Panc1 (cell line): ENCODE data around the gene HTRA3. TPM values are rescaled to one million over a fixed set of nuclear protein-coding genes. Genes with fewer than 3 reads are reported as not detected.

Experiments used
- ATAC-seq: fragments of 200-7000 bp; cut with Tn5 transposase; 2 replicates; pipeline ENCODE4 v1.9.1; 2020; ENCODE audit warnings: mild to moderate bottlenecking, moderate library complexity
- BruUV-seq: library from RNA; stranded (reverse); fragments of 400-500 nt; replicated peaks from 2 replicates; lab custom pipeline; 2021; lab: Mats Ljungman, UMichigan
- CTCF ChIA-PET: fragments of 300-600 bp; sonication (Branson Sonifier 250); formaldehyde crosslinking; loops from one replicate; lab custom pipeline; 2022; ENCODE audit warnings: antibody characterized with exemption; lab: Charles Lee
- POLR2A ChIA-PET: fragments of 300-600 bp; sonication (Branson Sonifier 250); formaldehyde crosslinking; loops from one replicate; lab custom pipeline; 2022; ENCODE audit warnings: antibody characterized with exemption; lab: Charles Lee
- DNase-seq: peaks from one replicate; pipeline ENCODE4 v3.0.0-alpha.2; 2010; ENCODE audit warnings: low read depth, low spot score
- H3K27ac ChIP-seq: 2 replicates; pipeline ENCODE4 v1.5.1; 2011; ENCODE audit warnings: mild to moderate bottlenecking, low read length, inconsistent platforms
- H3K27me3 ChIP-seq: fragments of 200-500 bp; sonication (Bioruptor generic); 2 replicates; pipeline ENCODE4 v1.6.0; 2014; ENCODE audit warnings: low read length, inconsistent platforms; ENCODE audit not compliant: control insufficient read depth, insufficient read depth
- H3K36me3 ChIP-seq: fragments of 200-500 bp; sonication (Bioruptor generic); 2 replicates; pipeline ENCODE4 v1.5.1; 2014; ENCODE audit warnings: inconsistent platforms, mild to moderate bottlenecking, low read length, moderate library complexity; ENCODE audit not compliant: control insufficient read depth, insufficient read depth
- H3K4me1 ChIP-seq: 2 replicates; pipeline ENCODE4 v1.5.1; 2011; ENCODE audit warnings: inconsistent platforms, mild to moderate bottlenecking, low read length, moderate library complexity; ENCODE audit not compliant: control insufficient read depth, insufficient read depth
- H3K4me3 ChIP-seq, 2 experiments: 2 replicates each; pipeline ENCODE4 v1.5.1; 2011 to 2012; ENCODE audit warnings: low read depth in 2 of 2, low read length in 2 of 2, mild to moderate bottlenecking in 2 of 2, inconsistent platforms in 1 of 2, moderate library complexity in 1 of 2
- H3K9me3 ChIP-seq: fragments of 200-500 bp; sonication (Bioruptor generic); 2 replicates; pipeline ENCODE4 v1.5.1; 2014; ENCODE audit warnings: low read depth, mild to moderate bottlenecking, inconsistent platforms, low read length, moderate library complexity; ENCODE audit not compliant: control insufficient read depth, insufficient read depth
- POLR2AphosphoS5 ChIP-seq: IDR thresholded peaks from 2 replicates; pipeline ENCODE4 v1.6.1; 2012; ENCODE audit warnings: mild to moderate bottlenecking, low read depth, low read length, moderate library complexity
- SIN3A ChIP-seq: IDR thresholded peaks from 2 replicates; pipeline ENCODE4 v1.6.1; 2012; ENCODE audit warnings: low read depth, mild to moderate bottlenecking, low read length, moderate library complexity, borderline replicate concordance; ENCODE audit not compliant: insufficient read depth
- TCF7L2 ChIP-seq: IDR thresholded peaks from 2 replicates; pipeline ENCODE4 v1.6.1; 2011; ENCODE audit warnings: mild to moderate bottlenecking, low read depth, low read length, inconsistent platforms
- in situ Hi-C: cut with HindIII; loops from 2 replicates; pipeline ENCODE4 v1.10.0; 2016; ENCODE audit warnings: low sequenced_read_pairs, low pct_unique_long_range_greater_than_20kb
- intact Hi-C: fragments of 100-400 bp; cut with micrococcal nuclease; formaldehyde crosslinking; loops from one replicate; pipeline ENCODE4 v1.10.0; 2022; ENCODE audit not compliant: unreplicated experiment
- total RNA-seq: library from RNA; stranded (reverse); gene quantifications from one replicate; pipeline ENCODE4 v1.2.1, GENCODE V29; 2021; ENCODE audit not compliant: unreplicated experiment
- TF ChIP-seq, protein P1 (sequence below): fragments of 450-650 bp; IDR thresholded peaks from 2 replicates; pipeline ENCODE4 v1.5.1; 2017; ENCODE audit warnings: mild to moderate bottlenecking
- TF ChIP-seq, protein P2 (sequence below), 2 experiments: IDR thresholded peaks; 2 replicates each; pipeline ENCODE4 v1.6.1; 2011 to 2012; ENCODE audit warnings: low read depth in 2 of 2, control low read depth in 1 of 2, low read length in 1 of 2, mild to moderate bottlenecking in 1 of 2, moderate library complexity in 1 of 2; ENCODE audit not compliant: insufficient read depth in 1 of 2

Gene HTRA3
- total RNA-seq, 1 experiment from 2014 or later = 0.98 TPM

DNA sequence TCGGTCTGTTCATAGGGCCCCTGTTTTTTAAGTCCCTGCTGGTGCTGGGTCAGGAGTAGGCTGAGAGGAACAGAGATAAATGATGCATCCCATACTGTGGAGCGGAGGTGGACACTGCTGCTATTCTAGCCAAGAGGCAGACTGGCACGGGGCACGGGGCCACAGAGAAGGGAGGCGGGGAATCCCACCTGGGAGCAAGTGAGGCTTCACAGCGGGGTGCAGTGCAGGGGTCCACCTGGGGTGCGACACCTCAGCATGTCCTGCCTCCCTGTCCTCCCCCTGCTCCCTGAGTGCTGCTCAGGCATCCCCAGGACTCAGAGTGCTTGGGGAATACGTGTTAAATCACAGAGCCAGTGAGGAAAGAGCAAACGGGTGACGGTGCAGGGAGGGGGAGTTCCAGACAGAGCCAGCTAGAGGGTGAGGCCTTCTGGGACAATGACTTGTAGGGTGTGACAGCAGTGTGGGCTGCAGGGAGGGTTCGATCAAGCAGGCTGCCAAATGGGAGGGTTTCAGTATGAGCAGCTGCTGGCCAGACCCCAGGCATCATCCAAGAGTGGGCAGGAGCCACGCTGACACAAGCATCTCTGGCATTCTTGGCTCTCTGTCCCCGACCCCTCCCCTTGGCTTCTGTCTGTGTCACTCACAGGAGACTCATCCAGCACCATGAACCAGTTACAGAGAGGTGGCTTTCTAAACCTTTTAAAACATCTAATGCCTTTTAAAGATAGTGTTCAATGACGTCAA lies 13.7 kb upstream of the HTRA3 start:
- Histone ChIP-seq H3K27me3 (no peaks in the 10 kb centered on the region), H3K27ac (no peak overlapping the region), H3K9me3 (no peaks in the 10 kb centered on the region), H3K36me3 (no peaks in the 10 kb centered on the region), H3K4me3 (no peak overlapping the region), H3K4me1 (peaks cover 5% of the 10 kb centered on the region; the same call in 1 of the 2 replicates)
- in situ Hi-C loops (no loop called here), intact Hi-C loops (no loop called here)
- no TSS peak for BruUV-seq
- DNase-seq = no peak
- CTCF ChIA-PET = no interaction called here
- no peak for ATAC-seq
- TF ChIP-seq, protein P1, sequence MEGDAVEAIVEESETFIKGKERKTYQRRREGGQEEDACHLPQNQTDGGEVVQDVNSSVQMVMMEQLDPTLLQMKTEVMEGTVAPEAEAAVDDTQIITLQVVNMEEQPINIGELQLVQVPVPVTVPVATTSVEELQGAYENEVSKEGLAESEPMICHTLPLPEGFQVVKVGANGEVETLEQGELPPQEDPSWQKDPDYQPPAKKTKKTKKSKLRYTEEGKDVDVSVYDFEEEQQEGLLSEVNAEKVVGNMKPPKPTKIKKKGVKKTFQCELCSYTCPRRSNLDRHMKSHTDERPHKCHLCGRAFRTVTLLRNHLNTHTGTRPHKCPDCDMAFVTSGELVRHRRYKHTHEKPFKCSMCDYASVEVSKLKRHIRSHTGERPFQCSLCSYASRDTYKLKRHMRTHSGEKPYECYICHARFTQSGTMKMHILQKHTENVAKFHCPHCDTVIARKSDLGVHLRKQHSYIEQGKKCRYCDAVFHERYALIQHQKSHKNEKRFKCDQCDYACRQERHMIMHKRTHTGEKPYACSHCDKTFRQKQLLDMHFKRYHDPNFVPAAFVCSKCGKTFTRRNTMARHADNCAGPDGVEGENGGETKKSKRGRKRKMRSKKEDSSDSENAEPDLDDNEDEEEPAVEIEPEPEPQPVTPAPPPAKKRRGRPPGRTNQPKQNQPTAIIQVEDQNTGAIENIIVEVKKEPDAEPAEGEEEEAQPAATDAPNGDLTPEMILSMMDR = no peak
- TF ChIP-seq POLR2AphosphoS5 = no peak
- TF ChIP-seq SIN3A = no peak
- TF ChIP-seq, protein P2, sequence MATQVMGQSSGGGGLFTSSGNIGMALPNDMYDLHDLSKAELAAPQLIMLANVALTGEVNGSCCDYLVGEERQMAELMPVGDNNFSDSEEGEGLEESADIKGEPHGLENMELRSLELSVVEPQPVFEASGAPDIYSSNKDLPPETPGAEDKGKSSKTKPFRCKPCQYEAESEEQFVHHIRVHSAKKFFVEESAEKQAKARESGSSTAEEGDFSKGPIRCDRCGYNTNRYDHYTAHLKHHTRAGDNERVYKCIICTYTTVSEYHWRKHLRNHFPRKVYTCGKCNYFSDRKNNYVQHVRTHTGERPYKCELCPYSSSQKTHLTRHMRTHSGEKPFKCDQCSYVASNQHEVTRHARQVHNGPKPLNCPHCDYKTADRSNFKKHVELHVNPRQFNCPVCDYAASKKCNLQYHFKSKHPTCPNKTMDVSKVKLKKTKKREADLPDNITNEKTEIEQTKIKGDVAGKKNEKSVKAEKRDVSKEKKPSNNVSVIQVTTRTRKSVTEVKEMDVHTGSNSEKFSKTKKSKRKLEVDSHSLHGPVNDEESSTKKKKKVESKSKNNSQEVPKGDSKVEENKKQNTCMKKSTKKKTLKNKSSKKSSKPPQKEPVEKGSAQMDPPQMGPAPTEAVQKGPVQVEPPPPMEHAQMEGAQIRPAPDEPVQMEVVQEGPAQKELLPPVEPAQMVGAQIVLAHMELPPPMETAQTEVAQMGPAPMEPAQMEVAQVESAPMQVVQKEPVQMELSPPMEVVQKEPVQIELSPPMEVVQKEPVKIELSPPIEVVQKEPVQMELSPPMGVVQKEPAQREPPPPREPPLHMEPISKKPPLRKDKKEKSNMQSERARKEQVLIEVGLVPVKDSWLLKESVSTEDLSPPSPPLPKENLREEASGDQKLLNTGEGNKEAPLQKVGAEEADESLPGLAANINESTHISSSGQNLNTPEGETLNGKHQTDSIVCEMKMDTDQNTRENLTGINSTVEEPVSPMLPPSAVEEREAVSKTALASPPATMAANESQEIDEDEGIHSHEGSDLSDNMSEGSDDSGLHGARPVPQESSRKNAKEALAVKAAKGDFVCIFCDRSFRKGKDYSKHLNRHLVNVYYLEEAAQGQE (IDR thresholded peaks at IDR 0.05; ENCODE audit: insufficient read depth in 1 of 2, low read depth in 2 of 2, low read length in 1 of 2) = no peak
- TF ChIP-seq TCF7L2 = no peak
- POLR2A ChIA-PET = no interaction called here

DNA sequence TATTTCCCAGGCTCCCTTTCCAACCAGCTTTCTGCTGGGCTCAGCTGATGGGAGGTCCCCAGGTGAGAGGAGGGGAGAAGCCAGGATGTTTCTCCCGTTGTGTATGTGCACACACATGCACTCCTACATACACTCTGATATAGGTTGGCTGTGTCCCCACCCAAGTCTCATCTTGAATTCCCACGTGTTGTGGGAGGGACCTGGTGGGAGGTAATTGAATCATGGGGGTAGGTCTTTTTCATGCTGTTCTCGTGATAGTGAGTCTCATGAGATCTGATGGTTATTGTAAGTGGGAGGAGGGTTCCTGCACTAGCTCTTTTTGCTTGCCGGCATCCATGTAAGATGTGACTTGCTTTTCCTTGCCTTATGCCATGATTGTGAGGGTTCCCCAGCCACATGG lies 11.7 kb upstream of the HTRA3 start:
- no TSS peak for BruUV-seq
- intact Hi-C loops = no loop called here
- H3K27me3 ChIP-seq = no peaks in the 10 kb centered on the region
- ChIA-PET POLR2A (no interaction called here), CTCF (no interaction called here)
- H3K9me3 ChIP-seq = no peaks in the 10 kb centered on the region
- H3K4me3 ChIP-seq = no peak overlapping the region
- H3K36me3 ChIP-seq = no peaks in the 10 kb centered on the region
- peaks cover 5% of the 10 kb centered on the region for H3K4me1 ChIP-seq
- H3K27ac ChIP-seq = no peak overlapping the region
- DNase-seq = no peak
- ATAC-seq = no peak
- TF ChIP-seq, protein P2 (IDR thresholded peaks at IDR 0.05; ENCODE audit: insufficient read depth in 1 of 2, low read depth in 2 of 2, low read length in 1 of 2) = no peak
- TF ChIP-seq SIN3A (no peak), POLR2AphosphoS5 (no peak), TCF7L2 (no peak)
- TF ChIP-seq, protein P1 = no peak
- in situ Hi-C loops = no loop called here
